Right ventricle myocardium inferior (tissue), 1 donor: Measurements from ENCODE around the gene CEBPA. TPM values are rescaled to one million over a fixed set of nuclear protein-coding genes. Genes with fewer than 3 reads are reported as not detected.

Experiments used
- ATAC-seq: fragments of 200-7000 bp; cut with Tn5 transposase; one replicate; pipeline ENCODE4 v1.9.1; 2020; ENCODE audit warnings: mild to moderate bottlenecking, moderate library complexity
- DNase-seq: peaks from one replicate; pipeline ENCODE4 v3.0.0; 2021; ENCODE audit errors: missing footprints
- intact Hi-C: fragments of 100-400 bp; cut with DNase I; formaldehyde crosslinking; loops from one replicate; pipeline ENCODE4 v1.11.0; 2022
- total RNA-seq: library from RNA; stranded (reverse); fragmentation: NEBNext Ultra II Directional; extraction: Animal tissue kit (Norgen Biotek cat#: 25700); gene quantifications from one replicate; pipeline ENCODE4 v1.2.1, GENCODE V29; 2021
- donor health status: DM: no; HTN: yes; CAD: no; lungs with severe emphysema.

The CEBPA gene
- total RNA-seq, 1 donor from 2014 or later = 4.9 TPM

DNA sequence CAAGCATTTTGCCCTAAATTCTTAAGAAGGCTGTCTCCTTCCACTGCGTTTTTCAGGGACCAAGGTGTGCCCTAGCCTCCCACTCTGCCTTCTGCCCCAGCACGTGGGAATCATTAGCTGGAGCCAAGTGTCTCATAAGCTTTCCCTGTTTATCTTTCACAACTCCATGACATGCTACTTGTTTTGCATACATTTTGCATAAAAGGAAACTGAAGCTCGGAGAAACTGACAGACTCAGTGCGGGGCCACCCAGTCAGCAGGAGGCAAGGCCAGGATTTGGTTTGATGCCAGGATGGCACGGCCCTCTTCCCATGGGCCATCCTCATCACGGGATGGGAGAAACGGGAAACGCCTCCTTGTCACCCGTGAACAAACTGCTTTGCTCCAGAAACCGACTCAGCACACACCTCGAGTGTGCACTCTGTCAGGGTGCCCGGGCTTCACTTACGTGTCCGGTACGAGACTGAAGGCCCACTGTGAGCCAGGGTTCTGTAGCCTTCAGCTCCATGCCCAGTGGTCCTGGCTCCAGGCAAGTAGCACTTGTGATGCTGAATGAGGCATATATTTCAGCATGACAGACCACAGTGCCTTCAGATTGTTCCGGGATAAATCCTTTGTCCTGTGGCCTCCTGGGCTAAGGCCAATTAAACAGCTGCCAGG is 9.6 kb downstream of the CEBPA start:
- intact Hi-C loops = no loop called here
- ATAC-seq (no peak), DNase-seq (no peak)

DNA sequence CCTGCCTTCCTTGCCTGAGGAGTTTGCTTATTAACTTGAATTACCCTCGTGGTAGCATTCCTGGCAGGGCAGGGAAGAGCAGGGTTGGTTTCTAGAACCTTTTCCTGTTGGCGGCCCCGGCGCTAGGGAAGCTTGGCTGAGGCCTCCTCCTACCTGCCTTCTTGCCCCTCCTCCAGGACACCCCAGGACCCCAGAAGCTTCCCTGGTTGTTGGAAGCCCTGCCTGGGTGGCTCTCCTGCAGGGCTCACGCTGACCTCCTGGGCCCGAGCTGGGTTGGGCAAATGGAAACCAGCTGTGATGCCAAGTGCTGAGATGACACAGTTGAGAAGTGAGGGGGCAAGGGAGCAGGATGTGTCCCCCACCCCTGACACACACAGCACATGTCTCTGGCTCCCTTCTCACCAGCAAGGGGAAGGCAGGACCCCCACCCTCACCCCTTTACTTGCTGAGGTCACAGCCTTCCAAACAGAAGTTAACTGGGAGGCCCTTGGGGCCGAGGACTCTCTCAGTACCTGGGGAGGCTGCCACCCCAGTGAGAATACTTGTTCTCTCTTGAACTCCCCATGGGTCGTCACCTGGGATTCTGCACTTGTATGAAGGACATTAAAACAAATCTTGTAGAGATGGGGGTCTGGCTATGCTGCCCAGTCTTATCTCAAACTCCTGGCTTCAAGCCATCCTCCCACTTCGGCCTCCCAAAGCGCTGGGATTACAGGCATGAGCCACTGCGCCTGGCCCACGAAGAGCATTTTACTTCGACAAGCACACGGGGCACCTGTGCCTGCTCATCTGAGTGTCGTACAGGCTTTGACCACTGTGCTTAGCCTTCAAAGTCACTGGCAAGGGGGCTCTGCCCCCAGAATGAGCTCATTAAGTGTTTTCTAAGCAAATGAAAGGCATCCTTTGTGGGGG is 10.5 kb downstream of the CEBPA start:
- intact Hi-C loops = no loop called here
- ATAC-seq = no peak
- no peak for DNase-seq

DNA sequence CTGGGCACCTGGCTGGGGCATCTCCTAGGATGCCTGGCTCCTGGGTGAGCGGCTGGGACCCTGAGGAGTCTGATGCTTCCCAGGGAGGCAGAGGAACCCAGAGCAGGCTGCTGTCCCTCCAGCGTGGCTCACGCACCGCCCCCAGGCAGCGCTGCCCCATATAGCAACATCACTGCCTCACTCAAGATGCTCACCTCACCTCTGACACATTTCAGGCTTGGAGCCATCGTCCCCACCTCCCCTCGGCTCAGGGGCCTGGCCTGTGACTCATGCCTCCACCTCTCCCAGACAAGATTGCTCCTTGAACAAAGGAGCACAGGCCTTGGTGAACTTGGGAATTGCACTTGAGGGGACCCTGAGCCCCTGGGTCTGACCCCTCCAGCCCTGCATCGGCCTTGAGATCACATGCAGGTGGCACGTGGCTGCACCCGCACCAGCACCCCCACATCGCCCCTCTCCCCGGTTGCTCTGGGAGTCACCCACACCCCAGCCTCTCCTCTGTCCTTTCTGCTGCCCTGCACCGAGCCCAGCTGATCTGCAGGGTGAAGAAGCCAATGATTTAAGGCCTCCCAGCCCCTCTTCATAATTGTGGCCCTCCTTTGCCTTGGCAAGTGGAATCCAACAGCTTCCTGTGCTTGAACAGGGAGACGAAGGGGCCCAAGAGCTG is 11.2 kb downstream of the CEBPA start:
- DNase-seq (no peak), ATAC-seq (no peak)

DNA sequence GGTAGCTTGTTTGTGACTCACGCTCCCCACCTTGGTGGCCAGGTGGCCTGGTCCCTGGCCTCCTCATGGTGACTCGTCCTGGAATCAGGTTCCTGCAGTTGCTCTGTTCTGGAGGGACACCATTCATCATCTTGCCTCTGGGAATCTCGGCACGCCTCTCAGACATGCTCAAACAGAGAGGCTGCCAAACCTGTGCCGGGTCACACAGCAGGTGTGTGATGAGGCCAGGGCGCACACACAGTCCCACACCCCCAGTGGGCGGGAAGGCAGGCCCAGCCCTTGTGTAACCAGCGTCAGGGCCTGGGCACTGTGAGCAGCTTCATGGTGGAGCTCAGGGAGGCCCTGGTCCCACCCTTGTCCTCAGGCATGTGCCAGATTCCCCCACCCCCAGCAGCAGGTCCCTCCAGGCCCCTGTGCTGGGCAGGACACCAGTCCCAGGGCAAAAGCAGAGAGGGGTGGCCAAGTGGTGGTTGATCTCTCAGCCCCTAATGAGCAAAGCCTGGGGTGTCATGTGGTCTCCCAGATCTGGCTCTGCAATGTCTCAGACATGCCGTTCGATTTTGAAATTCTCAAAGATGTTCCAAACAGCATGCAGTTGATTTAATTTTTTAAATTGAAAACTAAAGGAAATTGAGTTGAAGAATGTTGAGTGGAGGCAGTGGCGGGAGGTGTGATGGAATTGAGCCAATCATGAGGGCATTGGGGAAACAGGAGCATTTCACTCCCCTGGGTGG is 12.1 kb downstream of the CEBPA start:
- intact Hi-C loops = no loop called here
- DNase-seq (no peak), ATAC-seq (no peak)

More for the DNA sequence above, 11.2 kb downstream of the CEBPA start:
- intact Hi-C loops = no loop called here

DNA sequence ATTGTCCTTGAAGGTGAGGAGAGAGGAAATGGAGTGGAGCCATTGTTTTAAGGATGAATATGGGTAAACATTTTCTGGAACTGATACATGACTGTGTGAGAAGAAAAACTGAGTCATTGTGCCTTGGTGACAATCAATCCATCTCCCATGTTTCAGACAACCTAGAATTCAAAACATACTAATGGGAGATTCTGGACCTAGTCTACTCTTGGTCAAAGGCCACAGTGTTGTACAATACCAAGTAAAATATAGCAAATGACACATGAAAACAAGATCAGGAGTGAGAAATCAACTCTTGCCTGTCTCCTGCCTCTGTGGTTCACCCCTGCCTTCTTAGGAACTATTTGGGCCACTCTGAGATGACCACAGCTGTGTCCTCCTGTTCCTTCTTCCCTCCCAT is 13.1 kb downstream of the CEBPA start:
- intact Hi-C loops = no loop called here
- ATAC-seq (no peak), DNase-seq (no peak)

DNA sequence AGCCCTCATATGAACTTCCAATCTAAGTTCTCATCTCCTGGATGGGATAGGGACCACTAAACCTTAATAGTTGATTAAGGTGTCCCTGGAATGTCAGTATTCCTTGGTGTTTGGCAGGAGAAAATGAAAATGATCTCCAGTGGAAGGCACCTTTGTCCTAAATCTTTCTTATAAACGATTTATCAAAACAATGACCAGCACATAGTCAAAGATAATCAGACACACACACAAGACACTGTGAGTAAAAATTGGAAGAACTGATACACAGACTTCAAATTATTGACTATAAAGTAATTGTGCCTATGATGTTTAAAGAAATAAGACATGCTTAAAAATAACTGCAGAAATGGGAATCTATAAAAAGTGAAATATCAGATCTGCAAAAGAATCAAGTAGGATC is 13.7 kb downstream of the CEBPA start:
- ATAC-seq (no peak), DNase-seq (no peak)
- intact Hi-C loops = no loop called here

DNA sequence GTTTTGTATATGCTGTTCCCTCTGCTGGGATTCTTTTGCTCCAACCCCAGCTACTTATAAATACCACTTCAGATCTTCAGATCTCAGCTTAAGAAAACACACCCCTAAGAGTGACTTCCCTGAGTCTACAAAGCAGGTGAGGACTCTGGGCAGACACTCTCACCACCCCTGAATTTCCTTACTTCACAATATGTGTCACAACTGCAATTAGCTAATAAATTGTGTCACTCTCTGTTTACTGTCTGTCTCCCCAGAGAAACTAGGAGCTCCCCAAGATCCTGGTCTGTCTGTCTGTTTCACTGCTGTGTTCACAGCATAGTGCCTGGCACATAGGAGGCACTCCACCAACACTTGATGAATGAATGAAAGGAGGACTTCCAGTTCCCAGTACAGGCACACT is 14.4 kb downstream of the CEBPA start:
- no peak for ATAC-seq
- no peak for DNase-seq
- intact Hi-C loops = no loop called here

DNA sequence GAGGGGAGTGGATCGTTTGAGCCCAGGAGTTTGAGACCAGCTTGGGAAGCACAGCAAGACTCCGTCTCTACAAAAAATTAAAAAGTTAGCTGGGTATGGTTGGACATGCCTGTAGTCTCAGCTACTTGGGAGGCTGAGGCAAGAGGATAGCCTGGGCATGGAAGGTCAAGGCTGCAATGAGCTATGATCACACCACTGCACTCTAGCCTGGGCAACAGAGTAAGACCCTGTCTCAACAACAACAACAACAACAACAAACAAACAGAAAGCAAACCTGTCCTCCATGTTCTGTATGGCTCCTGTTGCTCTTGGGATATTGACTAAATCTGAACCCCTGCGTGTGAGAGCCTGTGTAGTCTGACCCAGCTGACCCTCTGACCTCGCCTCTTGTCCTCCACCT is 14.9 kb downstream of the CEBPA start:
- ATAC-seq (no peak), DNase-seq (no peak)
- intact Hi-C loops = no loop called here

DNA sequence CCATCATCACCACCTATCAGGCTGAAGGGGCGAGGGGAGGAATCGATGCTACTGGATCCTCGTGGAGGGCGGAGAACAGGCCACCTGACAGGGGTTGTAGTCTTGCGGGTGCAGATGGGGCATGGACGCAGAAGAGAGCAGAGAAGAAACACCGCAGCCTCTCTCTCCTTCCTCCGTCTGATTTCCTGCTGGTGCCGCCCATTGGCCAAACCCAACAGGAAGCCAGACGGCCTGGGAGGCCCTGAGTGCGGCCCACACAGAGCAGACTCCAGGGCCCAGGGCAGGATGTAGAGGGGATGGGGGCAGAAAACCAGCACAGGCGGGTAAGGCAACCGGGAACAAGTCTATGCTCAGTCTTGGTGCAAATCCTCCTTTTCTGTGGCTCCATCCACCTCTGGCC is 15.4 kb downstream of the CEBPA start:
- ATAC-seq (peak; percentile 38), DNase-seq (no peak)
- intact Hi-C loops = no loop called here

DNA sequence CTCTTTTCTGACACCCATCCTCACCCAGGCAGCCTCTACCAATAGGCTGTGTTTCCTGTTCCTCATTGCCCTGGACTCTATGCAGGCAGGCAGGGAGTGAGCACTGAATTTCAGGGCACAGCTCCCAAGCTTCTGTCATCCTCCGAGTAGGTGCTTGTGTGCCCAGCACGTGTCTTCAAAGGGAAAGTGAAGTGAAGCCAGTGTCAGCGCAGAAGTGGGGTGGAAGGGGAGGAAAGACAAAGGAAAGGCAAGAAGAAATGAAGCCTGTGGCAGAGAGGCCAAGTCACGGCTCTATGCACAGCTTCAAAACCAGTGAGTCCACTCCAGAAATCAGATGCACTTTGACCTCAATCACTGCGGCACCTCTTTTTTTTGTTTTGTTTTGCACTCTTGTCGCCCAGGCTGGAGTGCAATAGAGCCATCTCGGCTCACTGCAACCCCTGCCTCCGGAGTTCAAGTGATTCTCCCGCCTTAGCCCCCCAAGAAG is 16.9 kb downstream of the CEBPA start:
- intact Hi-C loops = no loop called here
- DNase-seq (no peak), ATAC-seq (no peak)

DNA sequence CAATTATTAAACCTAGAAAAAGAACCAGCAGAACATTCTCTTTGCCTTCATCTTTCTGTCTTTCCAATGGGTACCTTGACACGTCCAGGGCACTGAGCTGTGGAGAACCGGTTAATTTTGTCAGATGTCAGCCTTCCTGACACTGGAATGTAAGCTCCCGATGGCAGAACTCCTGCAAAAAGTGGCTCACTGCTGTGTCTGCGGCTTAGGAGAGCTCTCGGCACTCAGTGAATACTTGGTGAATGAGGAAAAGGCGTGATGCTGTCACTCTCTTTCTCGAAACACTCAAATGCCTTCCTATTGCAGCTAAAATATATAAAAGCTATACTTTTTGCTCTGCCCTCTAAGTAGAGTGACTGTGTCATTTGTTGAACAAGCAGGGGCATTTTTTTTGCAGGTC is 17.6 kb downstream of the CEBPA start:
- intact Hi-C loops = no loop called here
- DNase-seq = no peak
- ATAC-seq = no peak

DNA sequence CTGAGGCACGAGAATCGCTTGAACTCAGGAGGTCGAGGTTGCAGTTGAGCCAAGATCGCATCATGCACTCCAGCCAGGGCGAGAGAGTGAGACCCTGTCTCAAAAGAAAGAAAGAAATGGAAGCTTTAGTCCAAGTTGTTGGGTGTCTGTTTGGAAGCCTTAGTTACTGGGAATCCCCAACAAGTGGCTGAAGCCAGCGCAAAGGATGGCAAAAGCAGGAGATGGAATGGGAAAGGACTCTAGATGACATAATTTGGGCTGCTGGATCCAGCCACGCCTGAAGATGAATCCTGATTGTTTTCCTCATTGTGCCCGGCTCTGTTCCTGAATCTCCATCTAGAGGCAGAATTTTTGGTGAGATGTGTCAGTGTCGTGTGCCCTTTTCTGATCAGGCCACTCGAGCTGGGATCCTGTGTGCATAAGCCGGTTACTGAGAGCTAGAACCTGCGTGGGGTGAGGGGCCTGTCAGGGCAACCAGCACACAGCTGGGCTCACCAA is 18.1 kb downstream of the CEBPA start:
- intact Hi-C loops = no loop called here
- no peak for ATAC-seq
- DNase-seq = no peak

DNA sequence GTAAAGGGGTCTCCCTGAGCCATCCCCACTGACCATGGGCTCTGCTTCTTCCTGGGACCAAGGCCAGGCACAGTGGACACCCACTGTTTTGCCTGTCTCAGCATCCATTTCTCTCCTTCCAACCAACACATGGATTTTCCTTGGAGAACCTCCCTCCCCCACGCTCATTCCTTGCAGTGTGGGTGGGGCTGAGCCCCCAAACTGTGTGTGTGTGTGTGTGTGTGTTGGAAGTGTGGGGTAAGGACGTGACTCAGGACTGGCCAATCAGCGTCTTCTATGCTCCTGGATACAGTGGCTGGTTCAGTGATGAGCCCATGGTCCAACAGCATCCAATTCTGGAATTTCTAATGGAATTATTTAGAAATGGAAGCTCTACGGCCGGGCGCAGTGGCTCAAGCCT is 18.7 kb downstream of the CEBPA start:
- intact Hi-C loops = no loop called here
- ATAC-seq = no peak
- DNase-seq = no peak

DNA sequence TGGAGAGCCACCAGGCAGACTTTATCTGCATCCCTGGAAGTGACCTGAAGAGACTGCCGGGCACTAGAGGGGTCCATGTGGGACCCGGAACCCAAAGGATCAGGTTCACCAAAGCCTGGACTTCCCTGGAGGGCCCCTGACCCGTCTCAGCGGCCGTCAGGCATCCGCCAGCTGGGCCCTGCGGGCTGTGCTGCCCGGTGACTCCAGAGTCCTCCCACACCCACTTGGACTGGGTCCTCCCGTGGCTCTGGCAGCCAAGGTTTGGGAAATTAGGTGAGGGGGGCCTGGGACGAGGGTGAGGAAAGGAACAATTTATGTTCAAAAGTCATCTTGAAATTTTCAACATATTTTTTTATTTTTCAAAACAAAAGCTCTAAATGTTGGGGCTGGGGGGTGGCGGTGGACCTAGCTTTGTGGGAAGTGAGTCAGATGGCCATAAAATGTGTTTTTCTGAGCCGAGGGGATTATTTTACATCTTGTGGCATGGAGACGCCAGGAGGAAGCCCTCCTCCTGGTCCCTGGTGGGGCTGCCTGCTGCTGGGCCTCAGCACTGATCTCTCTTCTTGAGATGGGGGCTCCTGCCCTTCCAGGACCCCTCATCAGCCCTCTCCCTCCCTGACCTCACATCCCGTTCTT is 20.2 kb downstream of the CEBPA start:
- no peak for ATAC-seq
- intact Hi-C loops = no loop called here
- no peak for DNase-seq

DNA sequence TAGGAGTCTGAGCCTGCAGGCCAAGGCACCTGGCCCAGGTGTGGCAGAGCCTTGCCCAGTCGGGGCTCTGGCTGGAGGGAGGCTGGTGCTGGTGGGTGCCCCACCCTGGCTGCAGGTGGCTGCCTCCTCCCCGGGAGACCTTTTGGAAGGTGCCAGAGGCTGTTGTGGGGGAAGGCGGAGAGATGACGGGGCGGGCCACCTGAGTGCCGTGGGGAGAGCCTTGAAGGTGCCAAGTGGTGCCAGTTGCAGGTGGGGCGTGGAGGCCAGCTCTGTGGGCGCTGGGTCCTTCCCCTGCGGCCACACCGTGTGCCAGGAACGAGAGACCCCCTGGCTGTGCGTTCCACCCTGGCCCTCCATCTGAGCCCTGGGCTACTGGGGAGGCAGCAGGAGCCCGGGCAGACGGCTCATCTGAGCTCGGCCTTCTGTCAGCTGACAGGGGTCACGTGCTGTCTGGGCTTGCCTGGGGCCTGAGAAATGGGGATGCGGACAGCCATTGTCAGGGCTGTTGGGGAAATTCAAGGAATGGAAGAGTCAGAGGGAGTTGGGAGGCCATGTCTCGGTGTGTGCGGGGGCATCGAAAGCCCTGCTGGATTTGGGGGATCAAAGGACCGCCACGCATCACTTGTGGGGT is 20.9 kb downstream of the CEBPA start:
- DNase-seq = no peak
- intact Hi-C loops = no loop called here
- ATAC-seq = no peak

DNA sequence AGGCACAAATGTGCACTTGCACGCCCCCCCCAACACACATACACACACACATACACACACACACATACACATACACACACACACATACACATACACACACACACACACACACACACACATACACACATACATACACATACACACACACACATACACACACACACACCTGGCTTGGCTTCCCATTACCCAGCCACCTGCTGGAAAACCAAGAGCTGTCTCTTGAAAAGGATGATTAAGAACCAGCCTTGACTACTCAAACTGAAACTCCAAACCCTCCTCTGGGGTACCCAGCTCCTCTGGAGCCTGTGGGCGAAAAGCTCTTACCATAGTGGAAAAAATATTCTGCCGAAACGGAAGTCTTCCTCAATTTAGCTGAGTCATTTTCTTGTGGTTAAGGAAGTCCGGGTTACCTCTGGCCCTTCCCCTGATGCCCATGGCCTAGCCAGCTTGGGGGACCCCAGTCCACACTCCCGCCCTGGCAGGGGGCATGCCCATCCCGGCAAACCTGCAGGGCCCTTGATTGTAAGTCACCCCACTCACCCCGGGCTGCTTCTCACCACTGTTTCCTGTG is 21.9 kb downstream of the CEBPA start:
- ATAC-seq (no peak), DNase-seq (peak; percentile 53)
- intact Hi-C loops = no loop called here

DNA sequence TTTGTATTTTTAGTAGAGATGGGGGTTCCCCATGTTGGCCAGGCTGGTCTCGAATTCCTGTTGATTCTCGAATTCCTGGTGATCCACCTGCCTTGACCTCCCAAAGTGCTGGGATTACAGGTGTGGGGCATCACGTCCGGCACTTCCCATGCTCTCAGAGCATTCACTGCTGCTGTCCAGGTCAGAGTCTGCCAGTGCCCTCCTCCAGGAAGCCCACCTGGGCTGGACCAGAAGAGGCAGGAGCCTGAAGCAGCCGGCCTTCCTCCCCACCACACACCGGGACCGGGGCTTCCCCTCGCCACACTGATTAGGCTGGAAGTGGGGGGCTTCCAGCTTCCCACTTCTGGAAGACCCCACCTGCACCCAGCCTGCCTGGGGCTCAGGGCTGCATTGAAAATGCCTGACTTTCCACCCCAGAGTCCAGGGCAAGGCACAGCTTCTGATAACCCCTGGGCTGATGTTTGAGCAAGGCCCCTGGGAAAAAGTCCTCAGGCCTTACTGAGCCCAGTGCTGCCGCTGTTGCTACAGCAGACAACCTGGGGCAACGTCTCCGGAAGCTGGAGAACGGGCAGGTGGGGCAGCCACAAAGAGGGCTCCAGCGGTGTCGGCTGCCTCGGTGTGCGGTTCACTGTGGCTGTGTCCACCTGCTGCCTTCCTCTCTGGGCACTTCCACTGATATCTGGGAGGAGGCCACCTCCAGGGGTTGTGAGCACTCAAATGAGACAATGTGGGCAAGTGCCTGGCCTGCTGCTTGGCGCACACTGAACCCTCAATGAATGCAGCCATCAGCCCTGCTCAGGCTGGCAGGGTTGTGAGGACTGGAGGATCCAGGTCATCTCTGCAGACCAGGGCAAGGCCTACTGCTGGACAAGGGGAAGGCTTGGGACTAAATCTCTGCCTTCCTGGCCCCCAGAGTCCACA is 22.6 kb downstream of the CEBPA start:
- DNase-seq = no peak
- intact Hi-C loops = no loop called here
- no peak for ATAC-seq
